Stimulated activated CD4-positive, alpha-beta T cell treated with anti-CD3 and anti-CD28 coated beads, Interleukin-12 subunit alpha, Interleukin-12 subunit beta, amount 100 ng/mL, for 4 hours (primary cell): ENCODE data around the gene HEXIM2.
A peak's percentile ranks its signal among the peaks of the same experiment; 100 is the strongest.
"Not testable (repeated sequence)": the region's sequence is repeated elsewhere in the genome, so short reads cannot be mapped to it uniquely, and the experiment has no call there.

Experiments
- DNase-seq: peaks from one replicate; pipeline ENCODE4 v3.0.0-alpha.2; 2020

Gene HEXIM2

DNA sequence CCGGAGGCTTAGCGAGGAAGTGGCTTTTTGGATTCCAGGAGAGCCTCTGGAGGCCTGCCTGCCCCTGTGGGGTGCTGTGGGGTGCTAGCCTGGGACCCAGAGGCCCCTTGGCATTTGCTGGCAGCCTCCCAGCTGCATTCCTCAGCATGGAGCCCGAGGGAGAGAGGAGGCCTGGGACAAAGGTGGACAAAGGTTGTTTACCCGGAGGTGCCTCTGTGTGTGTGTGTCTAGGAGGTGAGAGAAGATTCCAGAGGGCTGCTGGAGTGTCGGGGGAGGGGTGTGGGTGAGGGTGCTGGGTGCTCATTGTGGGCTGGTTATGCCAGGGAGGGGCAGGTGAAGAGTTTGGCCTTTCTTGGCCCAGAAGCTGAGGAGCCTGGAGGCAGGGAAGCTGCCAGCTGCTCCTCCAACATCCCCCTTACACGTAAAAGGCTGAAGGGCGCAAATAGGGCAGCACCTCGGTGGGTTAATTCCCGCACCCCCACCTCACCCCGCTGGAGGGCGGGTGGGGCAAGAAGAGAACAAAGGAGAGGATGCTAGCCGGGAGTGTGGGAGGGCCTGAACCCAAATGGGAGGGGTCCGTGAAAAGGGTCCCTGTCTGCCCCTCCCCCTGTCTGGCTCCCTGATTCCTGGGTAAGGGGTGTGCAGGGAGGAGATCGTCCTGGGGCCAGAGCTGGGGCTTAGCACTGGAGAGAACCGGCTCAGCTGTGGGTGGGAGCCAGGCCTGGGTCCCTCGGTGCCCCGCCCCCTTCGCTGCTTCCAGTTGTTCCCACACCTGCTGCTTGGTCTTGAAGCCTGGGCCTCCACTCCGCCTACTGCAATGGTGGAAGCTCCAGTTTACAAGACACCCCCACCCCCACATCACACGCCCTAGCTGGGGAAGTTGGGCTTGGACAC is 9.9 kb downstream of the HEXIM2 start:
- DNase-seq, result no peak

DNA sequence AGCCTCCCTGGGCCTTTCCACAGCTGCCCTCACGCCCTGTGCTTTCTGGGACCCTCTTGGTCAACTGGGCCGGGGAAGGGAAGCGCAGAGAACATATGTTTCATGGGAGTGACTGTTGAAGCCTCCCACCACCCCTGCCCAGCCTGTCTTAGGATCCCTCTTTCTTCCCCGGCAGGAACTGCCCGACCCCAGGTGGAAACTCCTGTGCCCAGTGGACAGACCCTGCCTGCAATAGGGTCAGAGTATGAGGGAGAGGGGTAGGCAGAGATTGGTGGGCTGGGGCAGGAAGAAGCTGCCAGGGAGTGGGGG is 10.5 kb downstream of the HEXIM2 start:
- DNase-seq, result no peak

DNA sequence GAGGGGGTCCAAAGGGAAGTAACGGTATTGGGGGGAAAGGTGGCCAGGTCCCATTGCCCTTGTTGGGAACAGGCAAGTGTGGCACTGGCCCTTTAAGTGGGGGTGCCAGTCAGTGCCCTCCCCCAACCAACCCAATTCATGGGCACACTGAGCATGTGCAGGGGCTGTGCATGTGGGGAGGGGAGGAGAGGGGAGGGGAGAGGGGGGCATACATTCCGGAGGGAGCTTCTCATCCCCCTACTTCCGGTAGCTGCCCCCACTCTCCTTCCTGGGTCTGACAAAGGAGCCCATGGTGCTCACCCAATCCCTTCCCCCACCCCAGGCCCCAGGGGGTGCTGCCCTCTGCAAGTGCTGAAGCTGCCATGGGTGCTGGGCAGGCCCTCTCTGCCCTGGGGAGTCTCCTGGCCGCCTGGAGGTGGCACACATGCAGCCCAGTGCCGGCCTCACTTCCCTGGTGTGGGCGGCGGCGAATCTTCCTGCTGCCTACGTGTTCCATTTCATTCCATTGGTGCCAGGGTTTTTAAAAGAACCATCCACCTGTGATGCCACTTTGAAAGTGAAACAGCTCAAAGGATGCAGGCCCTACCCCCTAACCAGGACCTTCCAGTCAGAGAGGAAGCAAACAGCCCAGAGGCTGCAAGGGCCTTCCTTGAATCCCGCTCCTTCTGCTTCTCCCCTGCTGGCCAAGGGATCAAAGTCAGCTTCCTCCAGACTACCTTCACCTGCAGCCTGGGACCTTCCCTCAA is 11.0 kb downstream of the HEXIM2 start:
- peak; percentile 50 for DNase-seq

DNA sequence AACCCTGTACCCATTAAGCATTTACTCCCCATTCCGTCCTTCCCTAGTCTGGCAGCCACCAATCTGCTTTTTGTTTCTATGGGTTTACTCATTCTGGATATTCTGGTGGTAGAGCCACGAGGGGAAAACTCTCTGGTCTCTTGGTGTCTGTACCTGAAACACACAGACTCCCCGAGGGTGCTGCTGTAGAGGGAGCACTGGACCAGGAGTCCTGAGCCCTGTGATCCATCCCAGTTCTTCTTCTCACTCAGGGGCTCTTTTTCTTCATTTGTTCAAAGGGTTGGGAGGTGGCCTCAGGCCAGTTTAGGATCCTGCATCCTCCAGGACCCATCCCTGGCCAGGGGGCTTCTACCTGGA is 14.1 kb downstream of the HEXIM2 start:
- DNase-seq, result no peak

DNA sequence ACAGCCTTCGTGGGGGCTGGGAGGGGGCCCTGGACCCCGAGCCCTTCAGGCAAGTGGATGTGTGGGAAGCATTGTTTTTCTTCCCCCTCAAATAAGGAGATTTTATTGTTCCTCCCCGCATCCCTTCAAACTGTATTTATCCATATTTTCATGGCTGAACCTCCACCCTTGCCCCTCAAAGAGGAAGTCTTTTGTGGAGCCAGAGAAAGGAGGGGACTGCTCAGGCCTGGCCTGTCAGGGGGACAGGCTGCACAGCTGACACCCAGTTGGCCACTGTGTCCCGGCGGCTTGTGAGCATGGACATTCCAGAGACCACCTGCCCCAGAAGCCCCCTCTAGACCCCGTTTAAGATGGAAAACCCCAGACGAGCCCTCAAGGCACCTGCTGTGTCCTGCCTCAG is 15.9 kb downstream of the HEXIM2 start:
- DNase-seq, result no peak

DNA sequence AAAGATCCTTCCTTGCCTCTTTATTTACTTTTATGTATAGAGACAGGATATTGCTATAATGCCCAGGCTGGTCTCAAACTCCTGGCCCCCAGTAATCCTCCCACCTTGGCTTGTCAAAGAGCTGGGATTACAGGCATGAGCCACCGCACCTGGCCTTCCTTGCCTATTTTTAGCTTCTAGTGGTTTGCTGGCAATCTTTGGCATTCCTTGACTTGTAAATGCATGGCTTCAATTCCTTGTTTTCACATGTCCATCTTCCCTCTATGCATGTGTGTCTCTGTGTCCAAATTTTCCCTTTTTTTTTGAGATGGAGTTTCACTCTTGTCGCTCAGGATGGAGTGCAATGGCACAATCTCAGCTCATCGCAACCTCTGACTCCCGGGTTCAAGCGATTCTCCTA is 22.5 kb downstream of the HEXIM2 start:
- no peak for DNase-seq

DNA sequence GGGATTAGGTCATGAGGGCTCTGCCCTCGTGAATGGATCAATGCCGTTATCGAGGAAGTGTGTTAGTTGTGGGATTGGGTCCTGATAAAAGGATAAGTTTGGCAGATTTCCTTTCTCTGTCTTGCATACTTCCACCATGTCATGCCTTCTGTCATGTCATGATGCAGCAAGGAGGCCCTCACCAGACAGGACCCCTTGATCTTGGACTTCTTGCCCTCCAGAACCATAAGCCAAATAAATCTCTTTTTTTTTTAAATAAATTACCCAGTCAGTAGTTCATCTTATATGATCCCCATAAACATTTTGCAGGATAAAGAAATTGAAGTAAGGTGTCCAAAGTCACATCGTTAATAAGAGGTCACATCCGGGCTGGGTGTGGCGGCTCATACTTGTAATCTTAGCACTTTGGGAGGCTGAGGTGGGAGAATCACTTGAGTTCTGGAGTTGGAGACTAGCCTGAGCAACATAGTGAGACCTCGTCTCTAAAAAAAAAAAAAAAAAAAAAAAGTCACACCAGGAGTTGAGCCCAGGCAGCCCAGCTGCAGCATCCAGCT is 25.2 kb downstream of the HEXIM2 start:
- DNase-seq, result no peak

DNA sequence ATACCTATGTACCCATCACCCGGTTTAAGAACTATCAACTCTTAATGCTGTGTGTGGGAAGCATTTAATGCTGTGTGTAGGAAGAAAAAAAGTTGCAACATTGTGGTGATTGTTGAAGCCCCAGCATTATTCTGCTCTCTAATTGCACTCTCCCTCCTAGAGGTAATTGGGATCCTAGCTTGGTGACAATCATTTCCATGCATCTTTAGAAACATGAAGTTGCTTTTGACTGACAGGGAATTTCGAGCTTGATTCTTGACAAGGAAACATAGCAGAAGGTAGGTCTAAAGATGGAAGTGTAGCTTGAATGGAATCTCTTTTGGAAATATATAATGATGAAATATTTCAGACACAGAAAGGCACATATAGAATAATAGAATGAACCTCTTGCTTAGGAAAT is 27.3 kb downstream of the HEXIM2 start:
- no peak for DNase-seq

DNA sequence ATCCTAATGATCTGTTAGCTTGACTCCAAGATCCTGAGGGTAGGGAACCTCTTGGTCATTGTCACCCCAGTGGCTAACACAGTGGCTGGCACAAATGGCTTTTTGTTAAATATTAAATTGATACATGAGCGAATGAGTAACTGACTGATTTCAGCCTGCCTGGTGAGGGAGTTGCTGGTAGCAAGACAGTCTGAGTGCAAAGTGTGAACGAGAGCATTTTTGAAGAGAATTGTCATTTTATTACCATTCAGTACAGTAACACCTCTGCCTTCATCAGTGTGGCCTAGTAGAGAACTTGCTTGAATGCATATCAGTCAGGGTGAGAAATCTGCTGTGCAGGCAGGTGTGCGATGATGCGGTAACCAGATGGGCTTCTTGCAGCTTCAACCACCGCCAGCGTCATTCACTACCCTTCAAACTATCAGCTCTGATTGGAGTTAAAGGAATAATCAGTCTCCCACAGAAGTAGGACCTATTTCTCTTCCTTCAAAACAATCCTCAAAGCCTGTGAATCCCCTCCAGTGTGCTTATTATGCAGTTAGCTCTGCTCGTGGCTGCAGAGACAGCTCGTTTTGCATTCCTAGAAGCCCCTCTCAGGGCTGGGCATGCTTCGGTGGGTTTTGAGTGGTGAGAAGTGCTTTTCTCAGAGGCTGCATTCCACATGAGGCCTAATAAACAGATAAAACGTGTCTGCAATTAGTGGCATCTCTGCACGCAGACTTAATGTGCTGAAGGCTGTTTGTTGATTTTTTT is 29.0 kb downstream of the HEXIM2 start:
- no peak for DNase-seq

DNA sequence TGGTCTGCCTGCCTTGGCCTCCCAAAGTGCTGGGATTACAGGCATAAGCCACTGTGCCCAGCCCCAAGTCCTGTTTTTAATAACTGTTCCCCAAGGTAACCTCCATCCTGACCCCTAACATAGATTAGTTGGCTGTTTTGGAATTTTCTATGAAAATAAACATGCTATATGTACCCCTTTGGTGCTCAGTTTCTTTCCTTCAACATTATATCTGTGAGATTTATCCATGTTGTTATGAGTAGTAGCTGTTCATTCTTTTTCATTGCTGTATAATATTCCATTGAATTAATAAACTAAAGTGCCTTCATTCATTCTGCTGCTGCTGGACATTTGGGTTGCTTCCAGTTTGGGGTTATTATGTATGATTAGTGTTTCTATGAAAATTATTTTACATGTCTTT is 33.7 kb downstream of the HEXIM2 start:
- DNase-seq, result no peak

DNA sequence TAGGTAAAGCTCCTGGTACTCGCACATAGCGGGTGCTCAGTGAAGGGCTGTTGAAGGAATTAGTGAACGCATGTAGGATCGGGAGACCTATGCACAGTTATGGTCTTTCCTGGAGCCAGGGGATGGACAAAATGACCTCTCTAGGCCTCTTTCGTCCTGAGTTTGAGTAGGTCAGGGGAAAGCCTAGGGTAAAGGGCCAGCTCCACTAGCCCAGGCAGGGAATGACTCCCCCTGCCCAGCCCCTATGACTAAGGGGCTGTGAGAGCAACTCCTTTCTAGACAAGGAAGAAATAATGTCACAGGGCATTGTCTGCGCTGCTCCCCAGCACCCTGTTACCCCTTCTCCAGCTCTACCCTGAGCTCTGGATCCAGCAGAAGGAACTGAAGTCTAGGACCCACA is 35.4 kb downstream of the HEXIM2 start:
- no peak for DNase-seq

DNA sequence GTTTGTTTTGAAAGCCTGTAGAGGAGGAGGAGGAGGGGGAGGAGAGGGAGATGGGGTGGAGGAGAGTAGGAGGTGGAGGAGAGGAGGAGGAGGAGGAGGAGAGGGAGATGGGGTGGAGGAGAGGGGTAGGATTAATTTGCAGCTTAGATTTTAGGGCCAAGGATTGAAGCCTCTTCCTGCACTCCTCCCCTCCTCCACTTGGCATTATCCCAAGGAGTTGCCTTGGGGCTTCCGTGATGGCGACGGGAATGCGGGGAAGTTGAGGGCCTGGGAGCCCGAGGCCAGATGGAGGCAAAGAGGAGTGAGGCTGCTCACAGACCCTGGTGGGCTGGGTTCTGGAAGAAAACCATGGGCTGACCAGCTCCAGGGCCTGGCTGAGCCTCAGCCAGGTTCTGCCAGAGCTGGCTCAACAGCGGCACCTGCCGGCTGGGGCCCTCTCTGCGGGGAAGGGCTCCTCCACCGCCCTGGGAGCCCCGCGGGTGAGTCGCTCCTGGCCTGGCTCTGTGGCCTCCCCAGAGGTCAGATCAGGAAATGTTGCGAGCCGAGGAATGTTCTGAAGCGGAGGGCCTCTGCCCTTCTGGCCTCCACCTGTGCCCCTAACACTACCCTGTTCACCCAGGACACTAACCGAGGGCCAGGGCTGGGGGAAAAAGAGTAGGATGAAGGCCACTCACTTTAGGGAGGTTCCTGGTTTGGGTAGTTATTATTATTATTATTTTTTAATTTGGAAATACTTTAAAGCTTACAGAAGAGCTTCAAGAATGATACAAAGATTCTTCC is 36.1 kb downstream of the HEXIM2 start:
- DNase-seq, result peak; percentile 90

DNA sequence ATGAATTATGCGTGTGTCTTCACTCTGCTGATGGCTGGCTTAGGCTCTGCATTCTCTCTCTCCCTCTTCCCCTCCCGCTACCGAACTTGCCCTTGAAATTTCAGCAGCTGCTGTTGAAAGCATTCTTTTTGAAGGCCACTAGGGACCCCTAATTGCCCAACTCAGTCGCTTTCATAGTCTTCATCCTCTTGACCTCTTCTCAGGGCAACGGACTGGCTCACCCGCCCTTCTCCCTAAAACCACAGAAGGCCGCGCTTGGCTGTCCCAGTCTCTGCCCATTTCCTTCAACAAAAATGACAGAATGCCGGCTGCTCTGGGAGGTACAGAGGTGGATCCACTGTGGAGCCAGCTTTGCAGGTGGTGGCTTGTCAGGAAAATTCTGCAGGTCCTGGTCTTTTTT is 39.0 kb downstream of the HEXIM2 start:
- DNase-seq, result no peak

DNA sequence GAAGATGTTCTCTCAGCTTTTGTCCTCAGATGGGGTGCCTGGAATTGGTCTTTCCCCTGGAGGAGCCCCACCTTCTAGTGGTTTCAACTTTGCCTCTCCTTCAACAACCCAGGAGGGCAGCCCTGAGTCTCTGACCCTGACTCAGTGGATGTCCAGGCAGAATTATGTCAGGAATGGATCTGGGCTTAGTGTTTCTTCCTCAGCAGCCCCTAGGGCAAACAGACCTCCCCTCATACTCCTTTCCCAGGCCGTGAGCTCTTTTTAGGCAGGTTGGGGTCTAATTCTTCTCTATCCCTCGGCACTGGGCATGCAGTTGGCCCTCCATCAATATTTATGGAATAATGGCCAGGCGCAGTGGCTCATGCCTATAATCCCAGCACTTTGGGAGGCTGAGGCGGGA is 39.8 kb downstream of the HEXIM2 start:
- no peak for DNase-seq

DNA sequence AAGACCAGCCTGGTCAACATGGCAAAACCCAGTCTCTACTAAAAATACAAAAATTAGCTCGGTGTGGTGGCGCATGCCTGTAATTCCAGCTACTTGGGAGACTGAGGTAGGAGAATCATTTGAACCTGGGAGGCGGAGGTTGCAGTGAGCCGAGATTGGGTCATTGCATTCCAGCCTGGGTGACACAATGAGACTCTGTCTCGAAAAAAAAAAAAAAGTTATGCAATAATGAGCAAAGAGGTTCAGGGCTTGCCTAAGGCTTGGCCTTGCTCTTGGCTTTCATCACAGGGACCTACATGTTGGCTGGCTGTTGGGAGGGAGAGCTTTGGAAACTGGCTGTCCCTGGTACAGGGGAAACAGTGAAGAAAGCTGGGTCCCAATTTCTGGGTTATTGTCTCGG is 40.2 kb downstream of the HEXIM2 start:
- DNase-seq, result not testable (repeated sequence)

DNA sequence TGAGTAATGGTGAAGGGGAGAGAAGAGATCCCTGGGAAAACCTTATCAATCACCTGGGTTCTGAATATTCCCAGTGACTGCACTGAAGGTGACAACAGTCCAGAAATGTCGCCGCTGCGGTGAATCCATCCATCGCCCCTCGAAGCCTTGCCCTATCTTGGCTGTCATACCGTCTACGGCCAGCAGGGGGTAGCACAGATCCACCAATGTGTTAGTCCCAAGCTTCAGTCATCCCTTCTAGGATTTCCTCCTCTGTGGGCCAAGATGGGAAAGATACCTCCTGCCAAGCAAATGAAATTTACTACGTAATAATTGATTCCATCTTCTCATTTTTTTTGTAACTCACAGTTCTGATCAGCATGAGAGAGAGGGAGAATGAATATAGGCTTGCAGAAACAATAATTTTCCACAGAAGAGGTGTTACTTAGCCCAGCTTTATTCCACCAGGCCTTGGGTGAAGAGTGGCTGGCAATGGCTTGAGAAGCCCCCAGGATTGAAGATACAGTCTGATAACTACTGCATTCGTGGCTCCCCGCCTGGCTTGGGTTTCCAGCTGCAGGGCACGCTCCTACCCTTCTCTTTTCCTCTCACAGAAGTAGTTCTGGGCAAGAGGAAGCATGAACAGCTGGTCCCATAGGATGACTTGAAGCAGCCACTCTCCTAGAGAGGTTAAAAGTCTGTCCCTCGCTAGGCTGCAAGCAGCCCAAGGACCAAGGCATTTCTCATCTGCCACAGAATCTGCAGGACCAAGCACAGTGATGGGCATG is 57.4 kb downstream of the HEXIM2 start:
- DNase-seq, result peak; percentile 89
